Activated CD8-positive, alpha-beta memory T cell treated with anti-CD3 and anti-CD28 coated beads for 24 hours (primary cell): ENCODE data around the gene NMUR1.

Experiments
- DNase-seq: peaks from one replicate; pipeline ENCODE4 v3.0.0-alpha.2; 2020

Gene NMUR1

GRCh38 chr2:231525248-231526163 lies 4.7 kb downstream of the NMUR1 start:
- DNase-seq: no peak

DNA sequence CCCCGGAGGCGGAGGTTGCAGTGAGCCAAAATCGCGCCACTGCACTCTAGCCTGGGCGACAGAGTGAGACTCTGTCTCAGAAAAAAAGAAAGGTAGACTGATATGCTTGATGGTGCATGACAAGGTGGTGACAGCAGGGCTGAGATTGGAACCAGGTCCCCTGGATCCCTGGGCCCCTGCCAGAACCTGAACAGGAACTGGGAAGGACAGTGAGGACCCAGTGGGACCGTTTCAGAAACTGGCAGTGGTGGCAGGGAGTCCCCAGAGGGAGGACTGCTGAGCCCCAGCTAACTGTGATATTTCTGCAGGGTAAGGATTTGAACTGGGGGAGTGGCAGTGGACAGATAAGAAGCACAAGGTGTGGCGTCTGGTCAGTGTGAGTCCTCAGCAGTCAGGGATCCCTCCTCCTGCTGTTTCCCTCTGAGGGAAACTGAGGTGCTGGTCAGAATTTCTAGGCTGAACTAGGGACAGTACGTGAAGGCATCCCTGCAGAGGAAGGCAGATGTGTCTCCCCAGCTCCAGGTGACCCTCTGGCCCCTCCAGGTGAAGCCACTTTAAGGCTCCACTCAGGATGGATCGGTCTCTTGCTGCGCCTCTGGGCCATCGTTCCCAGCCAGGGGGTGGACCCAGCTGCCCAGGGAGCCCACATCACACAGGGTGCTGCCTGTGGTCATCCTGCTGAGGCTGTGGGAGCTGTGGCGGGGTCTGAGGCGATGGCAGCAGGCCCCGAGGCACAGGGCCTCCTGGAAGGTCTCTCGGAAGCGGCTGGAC lies 5.6 kb downstream of the NMUR1 start:
- DNase-seq: no peak

DNA sequence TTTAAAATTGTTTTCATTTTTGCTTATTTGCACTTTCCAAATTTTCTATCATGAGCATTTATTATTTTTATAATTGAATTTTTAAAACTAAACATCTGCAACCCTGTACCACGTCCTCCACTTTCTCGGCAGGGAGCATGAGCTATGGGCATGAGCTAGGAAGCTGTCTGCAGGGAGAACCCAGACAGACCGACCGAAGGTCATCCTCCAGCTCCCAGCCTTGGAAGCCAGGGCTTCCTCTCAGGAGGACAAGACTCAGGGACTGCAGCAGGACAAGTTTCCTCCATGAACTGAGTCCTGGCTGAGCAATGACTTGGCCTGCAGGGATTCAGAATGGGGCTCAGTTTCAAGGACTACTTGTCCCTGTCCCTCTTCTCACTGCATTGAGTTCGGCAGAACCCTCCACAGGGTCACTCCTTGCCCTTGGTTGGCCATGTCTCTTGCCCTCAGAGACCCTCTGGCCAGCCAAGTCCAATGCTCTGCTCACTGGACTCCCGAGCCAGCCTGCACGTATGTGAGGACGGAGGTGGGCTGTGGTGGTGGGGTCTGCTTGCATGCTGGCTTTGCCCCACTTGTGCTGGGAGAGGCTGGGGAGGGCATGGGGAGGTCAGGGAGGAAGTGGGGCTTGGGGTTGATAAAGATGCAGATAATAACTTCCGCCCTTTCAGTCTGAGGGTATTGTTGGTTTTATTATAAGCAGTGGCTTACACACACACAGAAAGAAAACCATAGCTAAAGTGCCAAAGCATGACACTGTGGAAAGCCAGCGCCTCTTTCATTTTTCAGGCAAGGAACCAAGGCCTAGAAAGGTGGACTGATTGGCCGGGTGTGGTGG lies 6.6 kb downstream of the NMUR1 start:
- peak; percentile 63 for DNase-seq

DNA sequence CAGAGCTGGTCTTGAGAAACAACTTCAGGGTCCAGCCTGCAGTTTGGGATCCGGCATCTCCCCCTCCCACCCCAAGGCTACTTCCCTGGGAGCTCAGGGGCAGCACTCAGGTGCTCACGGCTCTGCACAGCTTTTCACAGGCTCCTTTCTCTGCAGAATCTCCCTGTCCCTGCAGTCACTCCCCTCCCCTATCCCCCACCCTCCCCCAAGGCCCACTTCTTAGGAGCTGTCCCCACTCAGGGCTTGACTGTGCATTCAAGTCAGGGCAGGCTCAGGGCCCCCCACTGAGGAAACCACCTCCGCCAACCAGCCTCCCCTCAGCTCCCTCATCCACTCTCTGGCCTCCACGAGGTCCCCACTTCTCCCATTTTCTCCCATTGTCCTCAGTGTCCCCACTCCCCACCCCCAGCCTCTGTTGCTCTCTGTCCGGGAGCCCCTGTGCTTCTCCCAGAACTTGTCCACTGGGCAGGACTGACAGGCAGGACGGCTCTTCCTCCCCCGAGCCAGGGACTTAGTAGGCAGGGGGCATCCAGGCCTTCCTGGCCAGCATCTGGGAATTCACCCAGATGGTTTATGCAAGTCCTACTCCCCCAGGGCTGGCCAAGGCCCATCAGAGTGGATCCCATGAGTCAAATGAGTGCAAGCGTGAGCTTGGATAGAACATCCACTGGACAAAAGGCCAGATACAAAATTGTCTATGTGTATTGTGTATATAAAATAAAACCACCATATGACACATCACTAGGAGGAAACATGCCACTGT lies 7.6 kb downstream of the NMUR1 start:
- DNase-seq: peak; percentile 53

DNA sequence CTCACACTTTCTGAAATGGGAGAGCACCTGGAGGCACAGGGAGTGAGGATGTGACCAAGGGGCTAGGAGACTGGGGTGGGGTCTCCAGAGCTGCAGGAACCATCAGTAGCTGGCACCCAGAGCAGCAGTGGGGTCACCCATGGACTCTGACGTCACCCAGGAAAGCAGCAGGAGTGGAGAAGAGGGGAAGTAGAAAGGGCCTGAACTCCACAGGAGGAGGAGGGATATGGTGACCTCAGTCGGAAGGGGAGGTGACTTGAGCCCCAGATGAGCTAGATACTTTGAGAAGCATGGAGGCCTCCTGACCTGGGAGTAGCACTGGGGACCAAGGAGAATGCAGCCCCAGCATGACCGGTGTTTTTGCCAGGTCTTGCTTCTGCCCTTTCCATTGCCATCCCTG lies 8.8 kb downstream of the NMUR1 start:
- peak; percentile 35 for DNase-seq

GRCh38 chr2:231519975-231520555 lies 10.2 kb downstream of the NMUR1 start:
- peak; percentile 52 for DNase-seq

GRCh38 chr2:231518771-231519170 lies 11.5 kb downstream of the NMUR1 start:
- no peak for DNase-seq

DNA sequence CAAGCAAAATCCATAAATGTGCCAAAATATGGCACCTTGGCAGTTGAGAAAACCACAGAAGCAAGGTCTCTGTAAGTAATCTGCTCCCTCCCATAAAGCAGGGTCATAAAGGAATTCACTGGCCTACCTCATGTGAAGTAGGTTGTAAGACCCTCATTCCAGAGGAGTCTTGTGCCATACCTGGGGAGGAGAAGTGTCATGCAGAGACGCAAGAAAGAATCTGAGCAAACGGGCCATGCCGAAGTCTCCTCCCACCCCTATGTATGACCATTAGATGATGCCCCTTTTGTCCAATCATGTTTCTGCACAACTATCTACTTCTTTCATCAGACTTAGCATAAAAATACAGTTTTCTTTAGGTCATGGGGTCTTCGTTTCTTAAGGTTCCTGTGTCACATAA lies 14.6 kb downstream of the NMUR1 start:
- peak; percentile 52 for DNase-seq

DNA sequence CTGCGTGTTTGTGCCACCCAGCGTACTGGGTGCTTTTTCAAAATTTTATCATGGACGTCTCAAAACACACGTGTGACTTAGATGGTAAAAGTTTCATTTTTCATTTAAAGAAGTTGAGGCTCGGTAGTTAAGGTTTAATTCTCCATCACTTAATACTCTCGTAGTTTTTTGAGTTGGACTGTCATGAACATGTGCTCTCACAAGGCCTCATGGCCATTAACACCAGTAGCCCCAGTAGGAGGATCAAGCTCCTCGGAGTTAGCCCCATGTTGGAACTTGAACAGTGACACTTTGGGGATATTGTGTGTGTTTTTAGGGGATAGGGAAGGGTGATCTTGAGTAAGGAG lies 15.3 kb downstream of the NMUR1 start:
- peak; percentile 69 for DNase-seq

DNA sequence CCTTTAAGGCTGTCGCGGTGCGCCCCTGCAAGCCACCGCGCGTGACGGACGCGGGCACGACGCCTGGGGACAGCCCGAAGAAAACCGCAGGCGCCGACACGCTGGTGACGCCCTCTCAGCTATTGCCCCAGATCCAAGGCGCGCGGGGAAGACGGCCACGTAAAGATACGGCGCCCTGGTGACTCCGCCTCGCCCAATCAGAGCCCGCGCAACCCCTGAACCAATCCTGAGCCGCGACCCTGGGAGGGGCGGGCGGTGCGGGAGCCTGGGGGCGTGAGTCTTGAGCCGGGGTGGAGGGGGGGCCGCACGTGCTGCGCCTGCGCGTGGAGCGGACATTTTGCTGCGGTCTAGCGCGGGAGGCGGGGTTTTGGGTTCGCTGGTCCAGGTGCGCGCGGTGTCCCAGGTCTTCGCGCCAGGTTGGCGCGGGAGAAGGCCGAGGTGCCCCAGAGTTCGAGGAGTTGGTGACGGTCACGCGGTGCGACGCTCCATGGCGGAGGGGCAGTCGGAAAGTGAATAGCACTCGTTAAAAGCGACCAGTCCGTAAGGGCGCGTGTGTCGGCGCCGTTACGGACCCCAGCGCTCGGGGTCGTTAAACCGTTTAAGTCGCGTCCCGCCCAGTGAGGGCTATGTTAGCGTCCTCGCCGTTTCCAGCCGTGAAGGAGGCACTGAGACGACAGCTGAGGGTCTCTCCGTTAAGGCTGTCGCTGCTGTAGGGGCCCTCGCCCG lies 15.9 kb downstream of the NMUR1 start:
- DNase-seq: peak; percentile 97

DNA sequence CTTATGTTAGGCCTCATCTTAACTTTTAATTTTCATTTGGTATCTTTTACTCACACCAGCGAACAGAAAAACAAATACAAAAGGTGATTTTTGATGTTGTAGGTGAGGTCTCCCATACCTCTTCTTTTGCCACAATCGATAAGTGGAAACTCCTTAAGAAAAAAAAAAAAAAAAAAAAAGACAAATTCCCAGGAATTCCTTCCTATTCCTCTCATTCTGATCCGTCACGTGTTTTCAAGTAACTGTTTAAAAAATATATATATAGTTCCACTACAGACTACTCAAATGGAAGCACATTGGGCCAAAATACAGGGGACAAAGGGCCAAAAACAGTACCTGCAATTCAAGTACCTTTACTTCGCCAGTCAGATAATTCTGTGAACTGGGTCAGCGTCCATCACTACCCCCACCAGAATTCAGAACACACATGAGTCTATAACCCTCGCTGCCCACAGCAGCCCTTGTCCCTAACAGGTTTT lies 16.5 kb downstream of the NMUR1 start:
- DNase-seq: no peak

- peak; percentile 33 for DNase-seq
Measured at GRCh38 chr2:231512222-231512621, 18.0 kb downstream of the NMUR1 start.

- no peak for DNase-seq
Measured at GRCh38 chr2:231503766-231504165, 26.5 kb downstream of the NMUR1 start.

DNA sequence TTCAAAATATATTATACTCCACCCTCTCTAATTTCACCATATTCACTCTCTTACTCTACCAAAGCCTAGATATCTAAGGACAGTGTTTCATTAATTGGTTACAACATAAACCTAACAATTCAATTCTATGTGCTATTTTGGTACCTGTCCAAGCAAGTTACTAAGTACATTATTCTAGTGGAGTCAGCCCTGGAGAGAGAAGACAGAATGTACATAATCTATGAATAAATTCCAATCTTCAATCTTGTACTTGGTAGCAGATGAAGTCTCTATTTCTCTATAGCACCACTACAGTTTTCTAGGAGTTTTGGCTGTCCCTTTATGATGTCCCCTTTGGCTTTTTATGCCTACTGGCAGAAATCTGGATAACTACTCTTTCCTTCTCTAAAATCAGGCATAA lies 27.6 kb downstream of the NMUR1 start:
- no peak for DNase-seq

GRCh38 chr2:231497651-231498050 lies 32.6 kb downstream of the NMUR1 start:
- DNase-seq: no peak

DNA sequence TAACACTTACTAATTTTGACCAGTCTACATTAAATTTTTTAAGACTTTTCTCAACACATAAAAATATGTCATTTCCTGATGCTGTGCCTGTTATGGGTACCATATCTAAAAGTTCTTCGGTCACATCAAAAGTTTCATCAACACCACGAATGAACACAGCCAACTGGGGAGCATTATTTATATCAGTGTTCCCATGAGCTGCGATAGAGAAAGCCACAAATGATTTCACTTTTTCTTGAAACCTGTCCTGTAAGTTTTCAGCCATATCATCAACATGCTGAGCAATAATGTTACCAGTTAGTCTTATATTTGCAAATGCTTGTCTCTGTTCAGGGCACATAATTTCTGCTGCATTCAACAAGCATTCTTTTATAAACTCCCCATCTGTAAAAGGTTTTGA lies 35.6 kb downstream of the NMUR1 start:
- DNase-seq: no peak

DNA sequence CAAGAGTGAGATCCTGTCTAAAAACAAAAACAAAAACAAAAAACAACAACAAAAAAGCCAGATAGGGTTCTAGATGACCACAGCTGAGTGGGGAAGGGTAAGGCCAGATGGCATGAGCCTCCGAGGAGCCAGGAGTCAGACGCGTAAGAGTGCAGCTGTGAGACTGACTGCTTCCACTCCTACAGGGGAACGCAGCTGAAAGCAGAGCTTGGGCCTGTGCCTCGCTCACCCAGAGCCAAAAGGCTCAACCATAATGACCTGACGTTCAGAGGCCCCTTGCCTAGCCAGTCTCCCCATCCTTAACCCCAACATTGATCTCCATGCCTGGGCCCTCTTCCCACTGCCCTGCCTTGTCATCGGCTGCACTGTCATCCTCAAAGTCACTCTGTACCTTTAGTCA lies 39.4 kb downstream of the NMUR1 start:
- peak; percentile 41 for DNase-seq

- DNase-seq: peak; percentile 58
Measured at GRCh38 chr2:231489990-231490389, 40.3 kb downstream of the NMUR1 start.

DNA sequence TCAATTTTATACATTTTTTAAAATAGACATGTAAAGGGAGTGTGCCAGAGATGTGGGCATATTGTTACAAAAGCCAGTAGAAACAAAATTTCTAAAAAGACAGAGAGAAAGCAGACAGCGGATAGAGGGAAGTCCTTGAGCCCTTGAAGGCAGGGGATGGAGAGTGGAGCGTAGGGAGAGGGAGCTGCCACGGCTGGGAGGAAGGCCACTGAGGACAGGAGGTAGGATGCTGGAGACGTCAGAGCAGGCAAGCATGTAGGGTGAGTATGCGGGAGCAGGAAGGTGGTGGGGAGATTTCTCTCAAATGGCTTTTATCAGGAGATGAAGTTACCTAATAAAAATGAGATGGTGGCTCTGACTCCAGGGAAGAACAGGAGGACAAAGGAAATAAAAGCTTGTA lies 41.9 kb downstream of the NMUR1 start:
- DNase-seq: peak; percentile 11

GRCh38 chr2:231486851-231487596 lies 43.2 kb downstream of the NMUR1 start:
- peak; percentile 30 for DNase-seq
